SH-SY5Y (cell line): Measurements from ENCODE around the gene TTN.

Source experiments
- GATA2 ChIP-seq: IDR thresholded peaks from 2 replicates; pipeline ENCODE4 v1.6.1; 2011; ENCODE audit warnings: mild to moderate bottlenecking, low read depth, low read length
- GATA3 ChIP-seq: IDR thresholded peaks from 2 replicates; pipeline ENCODE4 v1.6.1; 2011; ENCODE audit warnings: low read depth, mild to moderate bottlenecking, low read length, moderate library complexity

DNA sequence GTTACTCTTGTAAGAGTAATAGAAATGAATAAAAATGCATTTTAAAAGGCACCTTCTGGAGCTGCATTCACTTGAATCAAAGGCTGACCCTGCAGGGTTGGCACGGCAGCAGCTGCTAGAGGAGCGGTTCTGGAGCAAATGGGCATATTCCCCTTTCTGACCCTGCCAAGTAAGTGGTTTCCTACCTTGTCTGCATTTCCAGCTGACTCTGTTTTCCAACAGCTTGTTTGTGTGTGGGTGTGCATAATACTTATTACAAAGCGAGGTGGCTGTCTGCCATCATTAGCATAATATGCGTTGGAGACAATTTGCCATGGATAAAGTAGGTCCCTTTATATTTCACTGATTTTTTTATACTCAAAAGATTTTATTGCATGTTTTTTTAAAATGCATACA is 21.3 kb upstream of the TTN start:
- no peak for TF ChIP-seq GATA3
- TF ChIP-seq GATA2: no peak
